ENCODE measurements around the gene BRME1.
"Not testable (repeated sequence)": the region's sequence is repeated elsewhere in the genome, so short reads cannot be mapped to it uniquely, and the experiment has no call there.

BRME1 gene

DNA sequence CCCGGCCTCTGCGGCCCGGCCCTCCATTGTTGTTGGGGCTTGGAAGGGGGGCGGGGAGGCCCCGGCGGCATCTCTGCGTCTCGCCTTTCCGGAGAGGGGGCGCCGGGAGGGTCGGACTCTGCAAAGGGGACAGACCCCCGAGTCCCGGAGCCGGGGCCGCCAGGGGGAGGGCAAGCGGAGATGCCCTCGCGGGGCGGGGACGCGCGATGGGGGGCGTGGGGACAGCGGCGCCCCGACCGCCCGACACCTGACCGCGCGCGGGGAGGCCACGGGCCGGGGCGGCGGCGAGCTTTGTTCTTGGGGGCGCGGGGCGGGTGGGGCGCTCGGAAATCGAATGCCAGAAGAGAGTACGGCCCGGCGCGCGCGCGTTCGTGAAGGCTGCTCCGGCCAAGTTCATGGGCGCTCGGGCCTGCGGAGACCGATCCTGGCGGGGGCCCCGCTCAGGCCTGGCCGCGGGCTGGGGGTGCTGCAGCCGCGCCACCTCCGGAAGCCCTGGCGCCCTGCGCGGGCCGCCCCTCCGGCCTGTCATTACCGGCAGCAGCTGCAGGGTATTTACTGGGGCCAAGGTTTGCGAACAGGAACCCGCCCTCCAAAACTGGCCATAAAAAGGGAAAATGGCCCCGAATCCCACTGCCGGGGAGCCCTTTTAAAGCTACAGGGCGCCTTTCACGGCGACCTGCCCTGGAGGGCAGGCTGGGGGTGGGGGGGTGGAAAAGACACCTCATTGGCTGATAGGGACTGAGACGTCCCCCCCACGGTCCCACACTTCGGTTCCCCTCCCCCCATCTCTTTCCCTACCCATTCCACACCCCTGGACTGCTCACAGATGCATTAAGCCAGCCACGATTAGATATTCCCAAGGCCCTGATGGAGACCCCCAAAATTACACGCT lies 40.1 kb downstream of the BRME1 start:
- DNase-seq = peak in 3 of 4 experiments; percentile 5 to 49 (median 34)

DNA sequence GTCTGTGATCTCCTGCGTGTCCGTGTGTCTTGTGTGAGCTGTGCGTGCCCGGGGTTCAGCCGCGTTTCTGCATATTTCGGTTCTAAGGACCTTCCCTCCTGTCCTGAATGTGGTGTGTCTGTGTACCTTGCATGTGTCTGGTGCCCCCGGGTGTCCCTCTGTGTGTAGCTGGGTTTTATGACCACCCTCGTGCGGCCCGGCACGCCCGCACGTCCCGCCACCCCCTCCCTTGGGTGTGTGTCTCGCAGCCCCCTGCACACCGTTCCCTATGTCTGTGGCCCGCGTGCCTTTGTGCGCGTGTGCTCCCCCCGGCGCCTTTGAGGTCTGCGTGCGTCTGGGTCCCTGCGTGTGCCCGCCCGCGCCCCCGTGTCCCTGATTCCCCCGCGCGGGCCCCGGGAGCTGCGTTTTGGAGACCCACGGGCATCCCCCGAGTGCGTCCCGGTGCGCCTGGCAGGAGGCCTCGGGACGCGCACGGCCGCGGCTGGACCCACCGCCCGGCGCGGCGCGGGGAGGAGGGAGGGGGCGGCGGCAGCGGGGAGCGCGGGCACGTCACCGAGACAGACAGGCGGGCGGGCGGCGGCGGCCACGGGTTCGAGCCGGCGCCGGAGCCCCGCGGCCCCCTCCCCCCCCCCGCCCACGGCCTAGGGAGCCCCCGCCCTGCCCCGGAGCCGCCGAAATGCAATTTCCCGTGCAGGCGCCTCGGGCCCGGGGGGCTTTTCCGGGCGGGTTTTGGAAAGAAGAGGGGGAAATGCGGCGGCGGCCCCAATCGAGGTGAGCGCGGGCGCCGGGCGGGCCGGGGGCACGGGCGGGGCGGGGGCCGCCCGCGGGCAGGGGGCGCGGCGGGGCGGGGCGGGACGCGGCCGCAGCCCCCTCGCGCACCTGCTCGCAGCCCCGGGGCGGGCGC lies 41.0 kb downstream of the BRME1 start:
- DNase-seq = peak in 1 of 4 experiments; percentile 30

DNA sequence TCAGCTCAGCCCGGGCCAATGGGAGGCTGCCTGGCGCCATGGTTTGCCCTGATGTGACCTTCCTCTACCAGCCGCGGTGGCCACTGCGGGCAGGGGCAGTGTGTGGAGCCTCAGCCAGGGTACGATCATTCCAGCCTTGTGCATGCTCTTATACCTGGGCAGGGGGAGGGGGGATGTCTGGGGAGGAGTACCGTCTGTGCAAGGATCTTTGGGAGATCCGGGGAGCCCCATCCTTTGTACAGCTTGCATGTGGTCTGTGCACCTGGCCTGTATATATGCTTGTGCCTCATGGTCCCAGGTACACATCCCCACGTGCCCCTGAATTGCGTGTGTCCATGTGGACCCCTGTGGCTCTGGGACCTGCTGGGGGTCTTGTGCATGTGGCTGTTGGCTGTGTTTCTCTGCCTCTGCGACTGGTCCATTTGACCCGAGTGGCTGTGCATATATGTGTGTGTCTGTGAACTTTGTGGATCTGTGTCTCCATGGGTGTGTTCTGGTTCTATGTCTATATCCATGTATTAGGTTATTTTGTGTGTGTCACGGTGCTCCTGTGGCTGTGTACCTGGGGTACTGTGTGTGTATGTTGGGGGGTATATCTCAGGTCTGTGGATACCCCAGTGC lies 41.8 kb downstream of the BRME1 start:
- DNase-seq = peak in 3 of 4 experiments; percentile 15 to 60 (median 41)

DNA sequence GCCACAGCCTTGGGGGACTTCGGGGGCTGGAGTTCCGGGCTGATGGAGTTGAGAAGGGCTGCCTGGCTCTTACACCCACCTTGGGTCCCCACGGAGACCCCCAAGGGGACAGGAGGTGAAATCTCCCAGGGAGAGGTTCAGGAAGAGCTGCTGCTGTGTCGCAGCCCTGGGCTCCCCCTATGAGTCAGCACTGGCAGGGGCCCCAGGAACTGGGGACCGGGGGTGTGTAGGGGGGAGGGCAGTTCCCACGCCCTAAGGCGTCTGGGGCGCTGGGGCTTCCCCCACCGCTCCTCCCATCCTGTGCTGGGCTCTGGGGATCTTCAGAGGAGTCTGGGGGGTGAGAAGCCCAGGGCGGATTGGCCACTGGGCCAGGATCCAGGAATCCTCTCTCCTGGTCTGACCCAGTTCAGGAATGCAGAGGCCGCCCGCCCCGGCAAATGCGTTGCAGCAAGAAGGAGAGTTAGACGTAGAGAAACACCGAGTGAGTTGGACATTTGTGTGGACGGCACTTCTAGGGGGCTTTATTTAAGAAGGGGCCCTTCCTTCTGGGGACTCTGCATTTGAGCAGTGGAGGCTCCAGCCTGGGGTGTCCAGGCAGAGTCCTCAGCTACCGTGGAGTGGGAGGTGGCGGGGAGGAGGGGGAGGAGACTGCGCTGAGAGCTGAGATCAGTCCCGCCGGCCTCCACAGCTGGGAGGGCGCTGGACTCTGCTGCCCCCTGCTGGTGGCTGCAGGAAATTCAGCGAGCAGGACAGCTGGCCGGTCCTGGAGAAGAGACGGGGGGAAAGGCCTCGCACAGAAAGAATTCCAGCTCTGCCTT lies 44.0 kb downstream of the BRME1 start:
- DNase-seq = peak; percentile 92 to 96 (median 94)

DNA sequence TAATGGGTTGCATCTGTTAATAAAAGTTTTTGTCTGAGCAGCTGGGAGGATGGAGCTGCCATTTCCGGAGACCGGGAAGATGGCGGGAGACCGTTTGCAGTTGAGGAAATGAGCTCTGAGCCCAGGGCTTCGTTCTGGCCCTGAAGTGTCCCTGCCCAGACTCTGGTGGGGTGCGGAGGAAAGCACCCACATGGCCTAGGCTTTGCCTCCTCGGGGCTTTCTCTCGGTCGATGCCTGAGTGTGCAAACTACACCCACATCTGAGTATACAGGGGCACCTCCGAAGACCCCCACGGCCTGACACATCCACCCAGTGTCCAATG lies 44.6 kb downstream of the BRME1 start:
- DNase-seq = peak in 3 of 4 experiments; percentile 40 to 51 (median 45)

DNA sequence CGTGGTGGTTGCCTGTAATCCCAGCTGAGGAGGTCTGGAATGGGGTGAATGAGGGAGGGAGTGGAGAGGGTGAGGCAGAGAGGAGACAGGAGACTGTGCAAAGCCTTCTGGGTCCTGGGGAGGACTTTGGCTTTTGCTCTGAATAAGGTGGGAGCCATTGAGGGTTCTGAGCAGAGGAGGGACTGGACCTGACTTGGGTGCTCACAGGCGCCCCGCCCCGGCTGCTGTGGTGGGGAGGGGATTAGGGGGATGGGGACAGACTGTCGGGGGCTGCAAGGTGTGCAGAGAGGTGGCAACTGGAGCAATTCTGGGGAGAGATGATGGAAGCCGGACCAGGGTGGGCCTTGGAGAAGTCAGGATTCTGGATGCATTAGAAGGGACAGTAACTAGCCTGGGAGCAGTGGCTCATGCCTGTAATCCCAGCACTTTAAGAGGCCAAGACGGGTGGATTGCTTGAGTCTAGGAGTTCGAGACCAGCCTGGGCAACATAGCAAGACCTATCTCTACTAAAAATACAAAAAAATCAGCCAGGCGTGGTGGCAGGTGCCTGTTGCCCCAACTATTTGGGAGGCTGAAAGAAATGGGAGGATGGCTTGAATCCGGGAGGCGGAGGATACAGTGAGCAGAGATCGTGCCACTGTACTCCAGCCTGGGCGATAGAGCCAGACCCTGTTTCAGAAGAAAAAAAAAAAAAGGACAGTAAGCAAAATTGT lies 45.1 kb downstream of the BRME1 start:
- DNase-seq = no peak

DNA sequence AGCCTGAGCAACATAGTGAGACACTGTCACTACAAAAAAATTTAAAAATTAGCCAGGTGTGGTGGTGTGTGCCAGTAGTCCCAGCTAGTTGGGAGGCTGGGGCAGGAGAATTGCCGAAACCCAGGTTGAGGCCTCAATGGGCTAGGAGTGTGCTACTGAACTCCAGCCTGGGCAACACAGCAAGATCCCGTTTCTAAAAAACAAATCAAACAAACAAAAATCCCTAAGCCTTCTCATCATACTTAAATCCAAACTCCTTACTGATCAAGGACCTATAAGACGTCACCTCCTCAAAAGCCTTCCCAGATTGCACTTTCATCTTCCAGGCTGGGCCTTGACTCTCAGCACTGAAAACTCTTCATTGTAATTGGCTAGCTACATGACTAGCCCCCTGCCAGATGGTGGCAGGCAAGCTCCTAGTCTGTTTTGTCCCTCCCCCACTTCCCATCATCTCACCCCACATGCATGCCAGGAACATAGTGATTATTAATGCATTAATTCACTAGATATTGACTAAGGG lies 46.5 kb downstream of the BRME1 start:
- peak in 2 of 4 experiments; percentile 33 to 38 for DNase-seq

DNA sequence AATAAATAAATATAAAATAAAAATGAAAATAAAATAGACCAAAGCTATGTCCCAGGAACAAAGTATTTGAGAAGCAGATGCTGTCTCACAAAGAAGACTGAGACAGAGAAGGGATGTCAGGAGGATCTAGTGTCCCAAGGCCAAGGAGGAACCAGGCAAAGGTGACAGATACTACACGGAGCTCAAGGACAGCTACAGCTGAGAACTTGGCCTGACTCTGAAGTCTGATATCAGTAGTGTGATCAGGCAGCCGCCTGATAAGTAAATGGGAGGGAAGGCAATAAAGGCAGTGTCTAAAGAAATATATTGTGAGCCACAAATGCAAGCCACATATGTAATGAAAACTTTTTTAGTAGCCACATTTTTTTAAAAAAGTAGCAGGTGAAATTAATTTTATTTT lies 49.4 kb downstream of the BRME1 start:
- no peak for DNase-seq

DNA sequence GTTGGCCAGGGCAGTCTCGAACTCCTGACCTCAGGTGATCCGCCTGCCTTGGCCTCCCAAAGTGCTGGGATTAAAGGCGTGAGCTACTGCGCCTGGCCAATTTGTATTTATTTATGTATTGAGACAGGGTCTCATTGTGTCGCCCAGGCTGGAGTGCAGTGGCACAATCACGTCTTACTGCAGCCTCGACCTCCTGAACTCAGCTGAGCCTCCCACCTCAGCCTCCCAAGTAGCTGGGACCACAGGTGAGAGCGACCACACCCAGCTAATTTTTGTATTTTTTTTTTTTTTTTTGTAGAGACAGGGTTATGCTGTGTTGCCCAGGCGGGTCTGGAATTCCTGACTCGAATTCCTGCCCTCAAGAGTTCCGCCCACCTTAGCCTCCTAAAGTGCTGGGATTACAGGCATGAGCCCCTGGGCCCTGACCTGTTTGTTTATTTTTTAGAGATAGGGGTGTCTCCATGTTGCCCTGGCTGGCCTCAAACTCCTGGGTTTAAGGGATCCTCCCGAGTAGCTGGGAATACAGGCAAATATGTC lies 53.7 kb downstream of the BRME1 start:
- DNase-seq = not testable (repeated sequence)

DNA sequence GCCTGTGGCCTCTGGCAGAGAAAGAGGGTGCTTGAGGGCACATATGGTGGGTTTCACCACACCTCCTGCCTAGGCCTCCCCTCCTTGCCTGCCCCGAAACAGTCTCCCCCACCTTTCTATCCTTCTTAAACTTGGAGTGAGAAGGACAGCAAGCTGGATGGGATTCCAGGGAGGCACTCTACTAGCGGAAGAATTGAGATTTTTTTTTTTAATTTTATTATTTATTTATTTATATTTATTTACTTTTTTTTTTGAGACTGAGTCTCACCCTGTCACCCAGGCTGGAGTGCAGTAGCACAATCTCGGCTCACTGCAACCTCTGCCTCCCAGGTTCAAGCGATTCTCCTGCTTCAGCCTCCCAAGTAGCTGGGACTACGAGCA lies 54.2 kb downstream of the BRME1 start:
- DNase-seq = not testable (repeated sequence)

DNA sequence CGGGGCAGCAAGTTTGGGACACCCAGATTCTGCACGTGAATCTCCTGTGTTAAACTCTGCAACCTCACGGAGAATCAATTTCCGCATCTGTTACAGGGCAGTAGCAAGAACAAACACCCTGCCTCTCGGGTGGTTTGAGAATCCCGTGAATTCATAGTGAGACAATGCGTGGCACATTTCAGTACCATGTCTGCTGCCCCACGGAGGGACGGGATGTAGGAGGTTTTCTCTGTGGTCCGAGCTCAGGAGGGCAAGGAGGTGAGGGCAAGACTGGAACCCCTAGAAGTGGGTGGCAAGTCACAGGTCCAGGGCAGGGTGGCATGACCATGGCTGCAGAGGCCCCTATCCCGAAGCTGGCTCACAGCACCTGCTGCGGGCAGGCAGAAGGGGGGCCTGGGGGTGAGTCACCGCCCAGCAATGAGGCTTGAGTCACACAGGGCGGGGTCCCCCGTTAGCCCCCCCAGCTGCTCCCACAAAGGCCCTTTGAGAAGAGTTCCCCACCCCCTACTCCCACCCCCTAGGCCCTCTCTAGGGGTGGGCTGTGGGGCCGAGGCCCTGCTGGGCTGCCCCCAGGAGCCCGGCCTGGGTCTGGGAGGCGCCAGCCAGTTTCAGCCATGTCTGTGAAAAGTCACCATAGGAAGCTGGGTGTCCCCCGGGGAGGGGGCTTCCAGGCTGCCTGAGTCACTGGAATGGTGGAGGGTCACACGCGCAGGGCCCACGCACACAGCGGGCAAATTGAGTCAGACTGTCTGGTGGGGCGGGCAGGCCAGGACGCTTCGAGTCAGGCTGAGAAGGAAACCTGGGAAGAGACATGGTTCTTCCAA lies 54.8 kb downstream of the BRME1 start:
- DNase-seq = peak; percentile 79 to 90 (median 84)

DNA sequence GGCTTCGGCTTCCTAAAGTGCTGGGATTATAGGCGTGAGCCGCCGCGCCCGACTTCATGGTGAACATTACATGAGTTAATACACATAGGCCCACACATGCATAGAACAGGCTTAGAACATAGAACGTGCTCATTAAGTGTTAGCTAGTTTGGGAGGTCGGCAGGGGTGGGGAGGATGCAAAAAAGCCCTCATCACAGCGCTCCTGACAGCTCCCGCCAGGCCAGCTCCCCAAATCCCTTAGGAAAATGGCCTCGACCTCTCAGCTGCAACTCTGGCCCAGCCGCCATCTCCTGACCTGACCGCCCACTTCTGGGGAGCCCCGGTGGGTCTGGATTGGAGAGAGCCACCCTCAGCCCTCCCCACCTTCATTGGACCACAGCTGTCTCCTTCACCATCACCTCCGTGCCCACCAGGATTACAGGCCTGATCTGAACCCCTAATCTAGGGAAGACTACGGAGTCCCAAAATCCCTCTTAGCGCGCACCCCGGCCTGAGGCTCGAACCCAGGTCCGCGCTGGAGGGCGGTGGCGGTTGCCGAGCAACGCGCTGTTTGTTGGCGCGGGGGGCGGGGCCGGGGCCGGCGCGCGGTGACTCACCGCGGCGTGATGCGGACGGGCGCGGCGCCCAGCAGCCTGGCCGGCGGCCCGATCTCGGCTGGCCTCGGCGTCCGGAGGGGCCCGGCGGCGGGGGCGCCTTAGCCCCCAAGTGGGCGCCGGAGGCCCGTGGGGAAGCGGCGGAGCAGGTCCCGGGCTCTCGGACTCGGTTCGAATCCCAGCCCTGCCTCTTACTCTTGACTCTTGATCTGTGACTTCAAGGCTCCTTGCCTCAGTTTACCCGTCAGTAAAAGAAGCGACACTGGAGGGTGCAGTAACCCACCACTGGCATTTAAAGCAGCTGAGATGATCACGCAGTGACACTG lies 55.7 kb downstream of the BRME1 start:
- DNase-seq = peak; percentile 88 to 96 (median 94)

DNA sequence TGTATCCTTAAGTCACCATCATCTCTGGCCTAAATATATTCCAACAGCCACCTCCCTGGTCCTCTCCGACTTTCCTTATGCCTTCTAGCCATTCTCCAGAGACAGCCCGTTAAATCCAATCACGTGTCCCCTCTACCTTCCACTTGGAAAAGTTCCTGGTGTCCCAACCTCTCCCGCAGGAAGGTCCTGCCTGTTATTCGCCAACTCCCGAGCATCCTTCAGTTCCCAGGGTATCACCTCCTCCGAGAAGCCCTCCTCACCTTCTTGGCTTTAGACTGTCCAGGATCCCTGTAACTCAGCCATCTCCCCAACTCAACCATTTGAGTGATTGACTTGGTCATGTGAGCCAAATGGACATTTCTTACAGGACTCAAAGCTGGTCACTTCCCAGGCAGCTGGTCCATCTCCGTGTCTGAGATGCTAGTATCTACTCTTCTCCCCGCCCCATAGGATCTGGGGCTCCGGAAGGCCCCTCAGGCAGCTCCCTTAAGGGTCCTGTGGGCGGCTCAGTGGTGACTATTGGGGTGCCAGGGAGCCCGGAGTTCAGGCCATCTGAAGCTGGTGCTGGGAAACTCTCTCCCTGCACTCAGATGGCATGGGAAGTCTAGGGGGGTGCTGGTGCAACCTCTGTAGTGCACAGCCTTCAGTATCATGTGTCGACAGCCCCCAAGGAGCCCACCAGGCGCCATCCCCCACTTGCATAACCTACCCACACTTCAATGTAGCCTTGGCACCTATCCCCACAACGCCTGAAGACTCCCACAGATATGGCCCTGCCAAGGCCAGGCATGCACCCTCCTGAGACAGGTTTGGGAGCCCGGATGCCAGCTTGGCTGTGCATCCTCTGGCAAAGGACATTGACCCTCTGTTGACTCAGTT lies 56.9 kb downstream of the BRME1 start:
- DNase-seq = no peak

DNA sequence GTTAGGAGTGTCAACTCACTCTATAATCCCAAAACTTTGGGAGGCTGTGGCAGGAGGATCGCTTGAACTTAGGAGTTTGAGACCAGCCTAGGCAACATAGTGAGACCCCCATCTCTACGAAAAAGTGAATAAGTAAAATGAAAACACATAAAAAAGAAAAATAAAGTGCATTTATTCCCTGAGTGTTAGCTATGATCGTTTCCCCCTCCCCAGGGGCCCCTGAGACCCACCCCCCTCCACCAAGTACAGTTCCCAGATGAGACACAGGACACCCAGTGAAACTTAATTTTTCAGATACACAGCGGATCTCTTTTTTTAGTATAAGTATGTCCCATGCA lies 57.6 kb downstream of the BRME1 start:
- no peak for DNase-seq

DNA sequence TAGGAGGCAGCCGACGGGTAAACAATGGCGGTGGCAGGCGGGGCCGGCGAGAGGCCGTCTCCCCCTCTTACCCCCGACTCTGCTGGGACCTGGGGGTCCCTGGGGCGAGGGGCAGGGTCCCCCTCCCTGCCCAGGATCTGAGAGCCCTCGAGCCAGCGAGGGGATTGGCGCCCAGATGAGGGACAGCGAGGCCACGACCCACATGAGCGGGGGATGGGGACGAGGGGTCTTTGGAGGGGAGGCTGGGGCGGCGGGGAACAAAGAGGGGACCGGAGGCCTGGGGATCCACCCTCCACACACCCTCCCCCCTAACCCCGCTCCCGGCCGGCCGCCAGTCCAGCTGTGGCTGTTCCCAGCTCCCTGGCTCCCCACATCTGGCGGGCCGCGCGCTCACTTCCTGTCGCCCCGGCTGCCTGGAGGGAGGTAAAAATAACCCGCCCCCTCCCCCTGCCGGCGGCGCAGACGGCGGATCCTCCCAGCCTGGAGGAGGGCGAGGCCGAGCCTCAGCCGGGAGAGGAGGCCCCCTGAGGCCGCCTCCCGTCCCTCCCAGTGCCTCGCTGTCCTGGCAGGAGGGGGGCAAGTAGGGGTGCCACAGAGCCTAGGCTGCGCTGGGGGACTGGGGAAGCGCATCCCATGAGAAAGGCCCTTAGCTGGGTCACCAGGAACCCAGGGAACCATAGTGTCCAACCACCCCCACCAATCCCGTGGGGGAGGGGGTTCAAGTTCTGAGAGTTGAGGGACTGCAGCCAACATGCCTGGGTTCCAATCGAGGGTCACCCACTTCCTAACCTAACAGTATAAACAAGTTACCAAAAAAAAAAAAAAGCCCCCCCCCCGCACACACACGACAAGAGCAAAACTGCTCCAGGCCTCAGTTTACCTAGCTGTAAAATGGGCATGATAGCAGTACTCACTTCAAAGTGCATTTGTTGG lies 58.2 kb downstream of the BRME1 start:
- peak; percentile 93 to 97 (median 96) for DNase-seq

DNA sequence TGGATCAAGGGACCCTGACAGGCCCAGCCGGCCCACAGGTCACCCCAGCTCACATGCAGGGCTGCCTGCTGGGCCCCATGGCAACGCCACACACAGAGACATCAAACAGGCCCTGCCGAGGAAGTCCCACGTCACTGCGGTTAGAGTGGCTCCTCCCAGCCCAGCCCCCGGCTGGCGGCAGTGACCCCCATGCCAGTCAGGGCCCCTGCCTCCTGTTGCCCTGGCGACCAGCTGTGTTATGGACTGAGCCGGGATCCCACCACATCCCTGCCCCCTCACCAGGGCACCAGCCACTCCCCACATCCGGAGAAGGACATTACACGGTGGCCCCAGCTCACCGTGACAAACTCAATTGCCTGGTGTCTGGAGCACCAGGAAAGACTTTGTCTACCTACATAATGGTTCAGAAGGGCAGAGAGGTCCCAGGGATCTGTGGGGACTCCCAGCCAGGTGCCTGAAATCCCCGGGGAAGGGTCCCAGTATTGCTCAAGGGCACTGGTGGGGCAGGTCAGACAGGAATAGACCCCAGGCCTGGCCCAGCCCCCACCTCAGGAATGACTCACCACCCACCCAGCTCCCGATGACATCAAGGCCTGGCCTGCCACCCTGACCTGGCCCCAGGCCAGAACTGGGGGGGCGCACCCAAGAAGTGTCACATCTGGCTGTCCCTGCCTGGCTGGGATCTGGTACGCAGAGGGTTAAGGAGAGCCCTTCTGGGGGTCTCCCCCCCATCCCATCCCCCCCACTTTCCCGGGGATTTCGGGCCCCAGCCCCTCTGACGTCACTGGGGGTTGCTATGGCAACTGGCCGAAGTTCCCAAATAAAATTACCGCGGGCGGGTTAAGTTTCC lies 59.1 kb downstream of the BRME1 start:
- peak; percentile 95 to 99 (median 96) for DNase-seq

Data from suppressor macrophage (primary cell).